ENCODE measurements around the gene MTA1. TPM values are rescaled to one million over a fixed set of nuclear protein-coding genes. Genes with fewer than 3 reads are reported as not detected.
A peak's percentile ranks its signal among the peaks of the same experiment; 100 is the strongest.

MTA1 gene
- total and polyA plus RNA-seq, 11 donors = 71.8 to 191 (median 109) TPM

DNA sequence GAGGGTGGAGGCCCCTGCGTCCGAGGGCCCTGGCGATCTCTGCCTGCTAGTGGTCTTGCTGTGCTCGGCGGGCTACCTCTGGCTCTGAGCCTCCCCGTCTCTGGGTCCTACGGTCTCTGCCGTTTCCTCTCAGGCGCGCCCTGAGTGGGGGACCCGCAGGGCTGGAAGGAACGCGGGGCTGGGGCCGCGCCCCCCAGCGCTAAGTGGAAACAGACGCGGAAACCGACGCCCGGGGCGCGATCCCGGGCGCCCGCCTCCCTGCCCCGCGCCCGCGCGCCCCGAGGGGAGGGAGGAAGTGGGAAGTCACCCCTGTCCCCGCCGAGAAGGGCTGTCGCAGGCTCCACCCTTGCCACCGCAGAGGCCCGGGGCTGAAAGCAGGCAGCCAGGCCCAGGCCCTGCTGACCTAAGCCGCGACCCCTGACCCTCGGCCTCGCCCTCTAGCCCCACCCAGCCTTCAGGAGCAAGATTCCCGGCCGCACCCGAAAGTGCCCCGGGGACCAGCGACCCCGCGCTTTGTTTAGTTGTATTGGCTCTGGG is 67.9 kb downstream of the MTA1 start:
- H3K27me3 ChIP-seq = no peaks in the 10 kb centered on the region
- WGBS, 4 donors = 10 to 23% (median 18%) methylated on average over 21 to 48 of the region's 48 CpGs
- no peaks in the 10 kb centered on the region for H3K9me3 ChIP-seq
- H3K4me3 ChIP-seq = peak overlapping the region; percentile 45 to 85 (median 70)
- H3K27ac ChIP-seq = peak overlapping the region; percentile 82 to 100 (median 96)
- peaks cover 25 to 93% (median 79%) of the 10 kb centered on the region in 12 donors for H3K4me1 ChIP-seq
- DNase-seq (peak in 4 of 5 donors; percentile 68 to 85 (median 72)), ATAC-seq (no peak)
- intact Hi-C loops (cut with DNase I) = loop anchor here in 5 of 10 donors (5.0 to 10.0 kb wide), 3 partner anchors 40 to 115 kb away; partner anchors contain the start of gene MTA1 (in 1 of the 5)
- no peak for TF ChIP-seq POLR2A (IDR thresholded peaks at IDR 0.05)
- TF ChIP-seq, protein P1, sequence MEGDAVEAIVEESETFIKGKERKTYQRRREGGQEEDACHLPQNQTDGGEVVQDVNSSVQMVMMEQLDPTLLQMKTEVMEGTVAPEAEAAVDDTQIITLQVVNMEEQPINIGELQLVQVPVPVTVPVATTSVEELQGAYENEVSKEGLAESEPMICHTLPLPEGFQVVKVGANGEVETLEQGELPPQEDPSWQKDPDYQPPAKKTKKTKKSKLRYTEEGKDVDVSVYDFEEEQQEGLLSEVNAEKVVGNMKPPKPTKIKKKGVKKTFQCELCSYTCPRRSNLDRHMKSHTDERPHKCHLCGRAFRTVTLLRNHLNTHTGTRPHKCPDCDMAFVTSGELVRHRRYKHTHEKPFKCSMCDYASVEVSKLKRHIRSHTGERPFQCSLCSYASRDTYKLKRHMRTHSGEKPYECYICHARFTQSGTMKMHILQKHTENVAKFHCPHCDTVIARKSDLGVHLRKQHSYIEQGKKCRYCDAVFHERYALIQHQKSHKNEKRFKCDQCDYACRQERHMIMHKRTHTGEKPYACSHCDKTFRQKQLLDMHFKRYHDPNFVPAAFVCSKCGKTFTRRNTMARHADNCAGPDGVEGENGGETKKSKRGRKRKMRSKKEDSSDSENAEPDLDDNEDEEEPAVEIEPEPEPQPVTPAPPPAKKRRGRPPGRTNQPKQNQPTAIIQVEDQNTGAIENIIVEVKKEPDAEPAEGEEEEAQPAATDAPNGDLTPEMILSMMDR (IDR thresholded peaks at IDR 0.05) = no peak
- peaks cover 0 to 7% (median 0%) of the 10 kb centered on the region in 9 donors for H3K36me3 ChIP-seq

- WGBS, 4 donors = 67 to 74% (median 68%) methylated on average over 17 to 26 of the region's 26 CpGs
- intact Hi-C loops (cut with DNase I) = loop anchor here in 9 of 10 donors (2.0 to 10.0 kb wide), 6 partner anchors 13 to 117 kb away; partner anchors contain the start of genes CRIP2 (in 2 of the 9) and MTA1 (in 1 of the 9)
- H3K36me3 ChIP-seq = peaks cover 0 to 9% (median 0%) of the 10 kb centered on the region in 9 donors
Measured at GRCh38 chr14:105487986-105488777, 68.6 kb downstream of the MTA1 start.

GRCh38 chr14:105488781-105489541 is 69.3 kb downstream of the MTA1 start:
- intact Hi-C loops (cut with DNase I) = loop anchor here in 9 of 10 donors (1.0 to 10.0 kb wide), 7 partner anchors 14 to 118 kb away; partner anchors contain the start of genes CRIP2 (in 2 of the 9) and MTA1 (in 1 of the 9)
- TF ChIP-seq, protein P1 (IDR thresholded peaks at IDR 0.05) = no peak
- no peak for TF ChIP-seq POLR2A (IDR thresholded peaks at IDR 0.05)
- peaks cover 0 to 9% (median 0%) of the 10 kb centered on the region in 9 donors for H3K36me3 ChIP-seq
- ATAC-seq = no peak
- H3K4me1 ChIP-seq = peaks cover 14 to 80% (median 66%) of the 10 kb centered on the region in 12 donors
- DNase-seq = peak in 3 of 5 donors; percentile 20 to 65 (median 52)
- no peaks in the 10 kb centered on the region for H3K27me3 ChIP-seq
- 45 to 73% (median 57%) methylated on average over 10 to 20 of the region's 20 CpGs for WGBS, 4 donors
- H3K4me3 ChIP-seq = peak overlapping the region in 10 of 12 donors; percentile 7 to 85 (median 72)
- peak overlapping the region in 11 of 12 donors; percentile 92 to 100 (median 96) for H3K27ac ChIP-seq
- no peaks in the 10 kb centered on the region for H3K9me3 ChIP-seq

More at GRCh38 chr14:105487986-105488777, 68.6 kb downstream of the MTA1 start:
- no peak for ATAC-seq
- H3K4me1 ChIP-seq = peaks cover 18 to 88% (median 73%) of the 10 kb centered on the region in 12 donors
- no peak for TF ChIP-seq POLR2A (IDR thresholded peaks at IDR 0.05)
- TF ChIP-seq, protein P1 (IDR thresholded peaks at IDR 0.05) = peak in 1 of 12 donors; percentile 4
- peak overlapping the region; percentile 45 to 85 (median 70) for H3K4me3 ChIP-seq
- no peaks in the 10 kb centered on the region for H3K9me3 ChIP-seq
- no peaks in the 10 kb centered on the region for H3K27me3 ChIP-seq
- peak overlapping the region; percentile 82 to 100 (median 96) for H3K27ac ChIP-seq
- peak in 3 of 5 donors; percentile 26 to 62 (median 34) for DNase-seq

Data from heart left ventricle (tissue), 16 donors.